GM19351 (cell line): ENCODE results near the gene HOXC12.

ENCODE experiments used
- ATAC-seq: cut with Tn5 transposase; IDR thresholded peaks from one replicate; pipeline ENCODE4 v1.9.1; 2021; ENCODE audit warnings: mild to moderate bottlenecking, moderate library complexity; ENCODE audit not compliant: unreplicated experiment

The HOXC12 gene

GRCh38 chr12:54005853-54006558, 51.3 kb downstream of the HOXC12 start:
- ATAC-seq = peak; percentile 73

GRCh38 chr12:54006559-54007220, 52.0 kb downstream of the HOXC12 start:
- ATAC-seq = no peak

GRCh38 chr12:54007538-54008259, 53.0 kb downstream of the HOXC12 start:
- no peak for ATAC-seq

- no peak for ATAC-seq
Observed at GRCh38 chr12:54008260-54008552, 53.5 kb downstream of the HOXC12 start.
